ENCODE measurements around the gene GSX1. TPM values are rescaled to one million over a fixed set of nuclear protein-coding genes. Genes with fewer than 3 reads are reported as not detected.

Gene GSX1
- total and polyA plus RNA-seq, 2 of the 4 experiments (the other 2 are of a cell fraction) = not detected

GRCh38 chr13:27797228-27797624, 4.9 kb downstream of the GSX1 start:
- Histone ChIP-seq H3K4ac (ENCODE audit: low read depth, low read length) (no peak overlapping the region), H3K14ac (replicated peaks; ENCODE audit: low read depth, low read length) (no peak overlapping the region), H3K4me1 (ENCODE audit: control insufficient read depth, insufficient read depth, low read length) (no peaks in the 10 kb centered on the region), H3K4me2 (ENCODE audit: low read depth, low read length) (no peak overlapping the region), H3K36me3 (ENCODE audit: control insufficient read depth, insufficient read depth, low read length) (no peaks in the 10 kb centered on the region), H4K5ac (ENCODE audit: low read depth, low read length) (no peak overlapping the region), H4K20me1 (ENCODE audit: insufficient read depth, low read length) (no peaks in the 10 kb centered on the region), H3K27ac (ENCODE audit: insufficient read depth, low read length) (no peak overlapping the region), H3K4me3 (ENCODE audit: insufficient read depth, low read depth, low read length) (no peak overlapping the region), H3K56ac (ENCODE audit: extremely low read depth, insufficient read depth, low read length) (no peak overlapping the region), H2BK5ac (ENCODE audit: low read depth, low read length, poor library complexity, severe bottlenecking) (no peak overlapping the region), H2BK20ac (ENCODE audit: low read depth, low read length) (no peak overlapping the region), H2AK5ac (ENCODE audit: low read depth, low read length) (no peak overlapping the region), H3K9me1 (ENCODE audit: insufficient read depth, low read length) (no peaks in the 10 kb centered on the region), H3K79me1 (ENCODE audit: low read depth in 1 of 2, low read length in 2 of 2) (no peaks in the 10 kb centered on the region), H2AK9ac (replicated peaks; ENCODE audit: low read depth, low read length, poor library complexity) (no peak overlapping the region), H3K9ac (ENCODE audit: low read depth, low read length) (no peak overlapping the region), H4K91ac (ENCODE audit: insufficient read depth, low read depth, low read length) (no peak overlapping the region), H2BK120ac (ENCODE audit: low read depth, low read length) (no peak overlapping the region), H3K18ac (ENCODE audit: low read depth, low read length) (no peak overlapping the region), H3K27me3 (ENCODE audit: control insufficient read depth, insufficient read depth, low read length) (peaks cover 63% of the 10 kb centered on the region), H2BK15ac (ENCODE audit: low read depth, low read length) (no peak overlapping the region), H3K9me3 (ENCODE audit: control insufficient read depth, insufficient read depth, low read length) (no peaks in the 10 kb centered on the region), H3K23ac (ENCODE audit: low read depth, low read length) (no peak overlapping the region), H4K8ac (ENCODE audit: low read depth in 2 of 2, low read length in 2 of 2) (no peak overlapping the region), H2AFZ (replicated peaks; ENCODE audit: low read length, poor library complexity) (peak overlapping the region; percentile 50)
- no TSS peak for BruUV-seq (replicated peaks)
- peak; percentile 23; the same call in 1 of the 2 replicates for TF ChIP-seq CTCF (conservative IDR thresholded peaks at IDR 0.05; ENCODE audit: low read depth, low read length)
- TF ChIP-seq RFX5 (IDR thresholded peaks at IDR 0.05; ENCODE audit: low read depth, low read length) = no peak
- TF ChIP-seq SMC3 (IDR thresholded peaks at IDR 0.05; ENCODE audit: low read depth, low read length) = 0 out of 2 replicates have a peak, but pooled peaks have one; percentile 19
- no peak for TF ChIP-seq FOS (IDR thresholded peaks at IDR 0.05; ENCODE audit: low read depth, low read length)
- POLR2A ChIA-PET (ENCODE audit: unreplicated experiment) = no interaction called here
- in situ Hi-C loops (cut with MboI; ENCODE audit: low sequenced_read_pairs) (no loop called here), dilution Hi-C loops (cut with HindIII; ENCODE audit: low sequenced_read_pairs, unreplicated experiment) (no loop called here), intact Hi-C loops (cut with micrococcal nuclease) (loop anchor here (10.0 kb wide), 1 partner anchor 262 kb away; no protein-coding TSS in a partner anchor)
- 0% methylated on average over 16 of the region's 24 CpGs; no CpG with 5 or more reads in 1 of the 2 experiments for WGBS, 2 experiments (ENCODE audit: extremely low coverage in 2 of 2, insufficient read length in 1 of 2)
- peak; percentile 50 for ATAC-seq (ENCODE audit: low read depth)
- CTCF ChIA-PET = interaction anchor here (0.8 kb wide), 1 partner anchor 13 kb away, joined by 4 read pairs; no protein-coding TSS in a partner anchor
- DNase-seq = peak; percentile 30

Measured in IMR-90 (cell line).